GM21381 (cell line): ENCODE data around the gene RFT1.

ENCODE experiments used
- ATAC-seq: cut with Tn5 transposase; IDR thresholded peaks from one replicate; pipeline ENCODE4 v1.9.1; 2021; ENCODE audit warnings: mild to moderate bottlenecking, moderate library complexity; ENCODE audit not compliant: unreplicated experiment

RFT1 gene

DNA sequence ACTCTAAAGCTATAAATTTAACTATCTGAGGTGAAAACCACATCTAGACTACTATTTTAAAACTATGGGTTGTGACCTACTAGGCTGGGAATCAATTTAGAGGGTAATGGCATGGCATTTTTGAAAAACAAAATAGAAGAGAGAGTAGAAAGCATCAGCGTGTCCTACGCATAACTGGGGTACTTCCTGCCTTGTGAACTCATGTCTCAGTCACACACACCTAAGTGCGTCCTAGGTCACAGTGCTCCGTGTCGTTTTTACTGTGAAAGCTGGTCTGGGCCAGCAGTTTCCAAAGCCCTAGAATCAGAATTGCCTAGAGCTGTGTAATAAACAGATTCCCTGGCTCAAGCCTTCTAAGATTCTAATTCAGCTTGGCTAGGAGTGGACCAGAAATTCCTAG is 32.3 kb downstream of the RFT1 start:
- no peak for ATAC-seq

GRCh38 chr3:53092942-53093341 is 37.3 kb downstream of the RFT1 start:
- ATAC-seq = no peak

DNA sequence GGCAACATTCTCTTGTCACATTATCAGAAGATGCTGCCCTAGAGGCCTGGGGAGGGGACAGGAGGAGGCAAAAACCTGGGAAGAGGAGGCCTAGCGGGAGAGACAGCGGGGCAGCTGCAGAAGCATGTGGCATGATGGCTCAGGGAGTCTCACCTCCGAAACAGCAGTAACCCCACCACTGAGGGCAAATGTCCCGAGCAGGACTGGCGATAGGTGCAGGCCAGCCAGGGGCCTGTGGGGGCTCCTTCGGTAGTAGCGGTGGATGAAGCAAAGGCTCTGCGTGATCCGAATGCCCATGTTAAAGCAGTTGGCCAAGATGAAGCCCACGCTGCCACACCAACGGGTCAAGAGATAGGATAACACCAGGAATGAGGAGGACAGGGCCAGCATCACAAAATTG is 38.0 kb downstream of the RFT1 start:
- no peak for ATAC-seq

- ATAC-seq = no peak
Observed at GRCh38 chr3:53091011-53091410, 39.2 kb downstream of the RFT1 start.

- no peak for ATAC-seq
Observed at GRCh38 chr3:53089511-53089910, 40.7 kb downstream of the RFT1 start.

- ATAC-seq = no peak
Observed at GRCh38 chr3:53085476-53085875, 44.8 kb downstream of the RFT1 start.

DNA sequence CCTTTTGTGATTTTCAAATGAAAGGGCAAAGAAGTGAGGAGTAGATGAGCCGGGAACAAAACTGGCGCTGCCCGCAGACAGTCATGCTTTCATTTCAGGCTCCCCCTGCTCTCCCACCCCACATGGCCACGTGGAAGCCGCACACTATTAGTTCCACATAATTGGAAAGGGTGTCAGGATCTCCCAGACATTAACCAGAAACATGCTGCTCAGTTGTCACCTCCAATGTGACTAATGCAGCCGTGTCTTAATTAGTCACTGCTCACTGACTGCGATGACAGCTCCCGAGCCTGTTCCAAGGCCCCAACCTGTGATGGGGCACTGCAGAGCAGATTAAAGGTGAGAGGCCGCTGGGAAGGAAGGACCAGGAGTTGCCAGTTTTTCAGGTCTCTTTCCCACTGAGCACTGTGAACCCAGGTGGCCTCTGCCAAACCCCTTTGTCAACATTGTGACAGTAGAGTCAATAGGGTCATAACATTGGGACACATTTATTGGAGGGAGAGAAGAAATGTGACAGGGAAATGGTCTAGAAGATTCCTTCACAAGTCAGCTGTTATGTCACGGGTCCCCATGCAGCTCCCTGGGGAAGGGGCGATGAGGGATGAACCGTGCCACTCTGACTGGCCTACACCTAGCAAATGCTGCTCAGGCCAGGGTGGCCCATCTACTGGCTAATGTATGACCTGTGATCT is 45.8 kb downstream of the RFT1 start:
- ATAC-seq = no peak

- ATAC-seq = no peak
Observed at GRCh38 chr3:53083949-53084309, 46.3 kb downstream of the RFT1 start.

DNA sequence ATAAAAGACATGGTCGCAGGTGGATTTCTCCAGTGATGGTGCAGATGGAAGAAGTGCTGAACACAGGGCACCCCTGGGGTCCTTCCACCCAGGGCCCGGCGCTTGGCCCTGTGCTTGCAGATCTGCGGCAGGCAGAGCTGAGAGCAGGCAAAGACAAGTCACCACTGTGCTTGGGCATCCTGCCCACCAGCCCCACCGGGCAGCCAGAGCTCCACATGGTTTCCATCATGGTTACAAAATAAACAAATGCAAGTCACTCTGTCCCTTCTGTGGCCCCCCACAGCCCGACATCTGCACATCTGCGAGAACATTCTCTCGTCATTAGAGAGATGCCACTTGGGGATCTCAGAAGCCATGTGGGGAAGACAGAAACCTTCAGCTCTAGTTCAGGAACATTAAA is 46.7 kb downstream of the RFT1 start:
- no peak for ATAC-seq

- ATAC-seq = no peak
Observed at GRCh38 chr3:53082736-53083135, 47.5 kb downstream of the RFT1 start.

GRCh38 chr3:53081318-53081717 is 48.9 kb downstream of the RFT1 start:
- no peak for ATAC-seq

DNA sequence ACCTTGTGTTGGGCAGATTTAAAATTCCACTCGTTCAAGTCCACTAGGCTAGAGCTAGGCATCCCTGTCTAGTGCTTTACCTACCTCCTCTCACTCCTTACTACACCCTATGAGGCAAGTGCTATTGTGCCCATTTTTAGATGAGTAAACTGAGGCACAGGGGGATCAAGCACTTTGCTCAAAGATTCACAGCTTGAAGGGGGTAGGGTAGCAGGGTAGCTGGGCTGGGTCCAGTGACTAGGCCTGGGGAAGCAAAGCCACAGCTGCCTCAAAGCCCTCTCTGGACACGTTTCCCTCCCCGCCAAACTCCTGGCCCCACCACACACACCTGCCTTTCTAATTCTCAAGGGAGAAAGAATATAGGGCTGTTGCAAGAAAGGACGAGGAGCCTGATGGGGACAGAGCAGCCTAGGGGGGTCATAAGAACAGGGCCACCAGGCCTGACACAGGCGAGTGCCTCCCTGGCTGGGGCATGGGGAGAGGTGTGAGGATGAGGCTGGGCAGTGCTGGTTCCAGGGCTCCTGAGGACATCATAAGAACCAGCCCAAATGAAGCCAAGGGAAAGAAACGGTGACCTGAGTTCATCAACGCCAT is 49.5 kb downstream of the RFT1 start:
- ATAC-seq = no peak

DNA sequence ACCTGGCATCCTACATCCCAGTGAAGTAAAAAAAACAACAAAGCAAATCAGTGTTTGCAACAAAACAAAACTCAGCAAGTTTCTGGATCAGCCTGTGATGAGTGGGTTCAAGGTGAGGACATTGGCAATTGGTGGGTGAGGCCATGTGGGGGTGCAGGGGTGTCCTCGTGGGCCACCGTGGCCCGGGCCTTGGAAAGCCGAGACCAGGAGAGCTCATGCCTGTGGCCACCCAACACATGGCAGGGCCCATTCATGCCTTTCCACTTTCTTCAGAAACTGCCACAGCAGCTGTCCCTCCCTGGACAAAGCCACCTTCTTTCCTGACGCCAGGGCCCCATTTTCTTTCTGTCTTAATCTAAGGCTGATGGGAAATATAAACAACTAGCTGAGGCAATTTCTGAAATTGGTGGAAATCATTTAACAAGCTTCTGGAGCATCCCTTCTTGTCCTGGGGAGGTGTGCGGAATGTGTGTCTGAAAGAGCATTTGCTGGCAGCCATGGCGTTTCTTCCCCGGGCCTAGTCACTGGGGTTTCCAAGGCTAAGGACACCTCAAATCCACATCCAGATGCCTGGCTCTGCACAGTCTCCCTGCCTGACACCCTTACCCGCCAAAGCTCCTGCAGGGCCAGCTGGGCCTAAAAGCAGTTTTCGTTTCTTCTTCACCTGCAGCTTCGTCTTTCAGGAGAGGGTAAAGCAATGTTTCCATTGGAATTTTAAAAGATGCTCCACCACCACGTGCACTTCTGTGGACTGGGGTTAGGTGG is 50.3 kb downstream of the RFT1 start:
- ATAC-seq = no peak

DNA sequence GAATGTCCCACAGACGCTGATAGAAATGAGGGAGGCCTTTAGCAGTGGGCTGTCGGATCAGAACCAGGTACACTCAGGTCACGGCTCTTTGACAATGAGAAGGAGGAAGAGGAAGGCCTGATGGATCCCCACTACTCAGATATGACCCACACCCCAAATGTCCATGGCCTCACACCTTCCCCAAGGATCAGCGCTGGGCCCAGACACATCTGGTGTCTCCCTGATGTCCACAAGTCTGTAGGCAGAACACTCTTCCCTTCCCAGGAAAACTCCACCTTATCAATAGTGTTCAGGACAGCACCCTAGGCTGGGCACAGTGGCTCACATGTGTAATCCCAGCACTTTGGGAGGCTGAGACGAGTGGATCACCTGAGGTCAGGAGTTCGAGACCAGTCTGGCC is 51.1 kb downstream of the RFT1 start:
- no peak for ATAC-seq

DNA sequence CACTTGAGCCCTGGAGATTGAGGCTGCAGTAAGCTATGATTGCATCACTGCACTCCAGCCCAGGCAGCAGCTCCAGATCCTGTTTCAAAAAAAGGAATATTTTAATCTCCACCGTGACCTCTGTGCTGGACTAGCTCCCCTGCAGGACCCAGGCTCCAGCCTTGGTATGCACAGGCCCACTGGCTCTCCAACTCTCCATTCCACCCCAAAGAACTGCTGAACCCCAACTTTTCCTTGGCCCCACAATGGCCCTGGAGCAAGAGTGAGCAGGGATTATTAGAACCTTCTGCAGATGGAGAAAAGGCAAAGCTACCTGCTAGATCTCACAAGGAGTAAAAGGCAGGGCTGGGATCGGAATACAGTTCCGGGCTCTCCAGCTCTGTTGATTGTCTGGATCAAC is 51.6 kb downstream of the RFT1 start:
- ATAC-seq = no peak

DNA sequence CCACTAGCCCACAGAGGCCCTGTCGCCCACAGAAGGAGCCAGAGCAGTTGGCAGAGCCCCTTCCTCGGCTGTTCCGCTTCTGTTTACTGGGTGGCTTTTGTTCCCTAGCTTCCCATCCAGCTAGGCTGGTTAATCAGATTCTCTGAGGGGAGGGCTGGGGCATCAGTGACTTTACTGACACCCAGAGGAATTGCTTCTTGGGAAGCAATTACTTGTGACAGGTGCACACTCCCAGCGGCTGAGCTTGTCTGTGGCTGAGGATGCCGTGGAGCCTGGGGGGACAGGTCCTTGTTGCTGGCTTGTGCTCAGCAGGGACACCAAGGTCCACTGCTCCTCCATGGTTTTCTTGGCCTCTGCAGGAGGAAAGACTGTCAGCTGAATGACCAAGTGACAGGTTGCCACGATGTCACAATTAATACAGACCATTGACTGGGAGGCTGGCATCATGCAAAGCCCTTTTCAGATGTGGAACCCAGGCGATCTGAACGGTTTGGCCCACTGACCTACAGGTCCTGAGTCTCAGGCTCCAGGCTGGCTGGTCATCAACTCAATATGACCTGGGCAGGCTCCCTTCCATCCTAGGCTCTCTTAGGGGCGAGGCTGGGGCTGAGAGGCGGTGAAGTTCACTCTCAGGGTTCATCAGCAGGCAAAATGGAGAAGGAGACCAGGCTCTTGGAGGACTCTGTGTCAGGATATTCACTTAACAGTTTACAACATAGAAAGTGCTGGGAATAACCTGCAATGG is 52.6 kb downstream of the RFT1 start:
- no peak for ATAC-seq

GRCh38 chr3:53075743-53076140 is 54.5 kb downstream of the RFT1 start:
- no peak for ATAC-seq

DNA sequence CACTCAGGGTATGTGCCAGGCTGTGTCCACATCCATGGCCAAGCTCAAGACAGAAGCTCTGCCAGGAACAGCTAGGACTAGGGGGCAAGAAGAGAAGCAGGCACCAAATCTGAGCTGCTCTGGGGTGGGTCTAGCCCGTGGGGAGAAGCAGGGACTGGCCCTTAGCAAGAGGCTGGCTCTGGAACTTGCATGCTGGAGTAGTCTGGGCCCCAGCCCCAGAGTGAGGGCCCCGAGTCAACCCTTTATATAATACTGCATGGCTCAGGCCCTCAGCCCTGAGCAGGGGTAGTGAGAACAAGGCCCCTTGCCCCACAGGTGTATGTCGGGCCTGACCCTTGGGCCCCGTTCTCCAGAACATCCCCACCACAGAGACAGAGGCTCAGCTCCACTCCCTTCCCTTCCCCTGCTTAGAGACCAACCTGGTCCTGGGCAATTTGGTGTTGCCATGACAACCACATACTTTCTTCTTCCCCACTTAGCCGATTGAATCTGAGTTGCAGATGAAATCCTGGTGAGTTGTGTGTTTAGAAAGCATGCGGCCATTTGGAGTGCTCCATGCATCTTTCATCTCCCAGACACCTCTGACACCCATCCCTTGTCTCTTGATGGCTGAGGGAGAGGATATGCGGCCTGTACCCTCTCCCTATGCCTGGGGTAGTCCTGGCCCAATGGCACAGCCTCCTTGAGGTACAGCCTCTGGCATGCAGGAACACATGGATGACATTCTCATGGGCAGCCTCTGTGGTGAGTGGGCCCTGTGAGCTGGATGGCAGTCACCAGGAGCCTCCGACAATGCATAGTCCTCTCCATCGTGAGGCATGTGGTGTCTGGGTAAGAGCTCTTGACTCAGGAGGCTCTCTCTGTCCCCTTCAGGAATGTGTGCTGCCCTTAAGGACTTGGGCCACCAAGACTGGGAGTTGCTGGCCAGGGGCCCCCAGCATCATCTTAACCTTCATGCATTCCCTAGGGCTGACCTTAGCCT is 55.2 kb downstream of the RFT1 start:
- no peak for ATAC-seq

DNA sequence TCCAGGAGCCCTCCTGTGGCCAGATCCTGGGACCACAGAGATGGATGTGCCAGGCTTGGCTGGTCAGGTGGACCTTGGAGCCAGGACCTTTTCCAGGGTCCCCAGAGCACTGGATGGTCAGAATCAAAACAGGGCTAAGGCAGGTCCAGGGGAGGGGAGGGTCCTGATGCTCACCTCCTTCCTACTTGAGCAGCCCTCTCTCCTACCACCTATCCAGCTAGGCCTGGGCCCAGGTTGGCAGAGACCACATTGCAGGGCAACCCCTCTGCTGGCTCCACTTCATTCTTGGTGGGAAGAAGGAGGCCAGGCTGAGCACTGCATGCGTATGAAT is 55.9 kb downstream of the RFT1 start:
- ATAC-seq = no peak

DNA sequence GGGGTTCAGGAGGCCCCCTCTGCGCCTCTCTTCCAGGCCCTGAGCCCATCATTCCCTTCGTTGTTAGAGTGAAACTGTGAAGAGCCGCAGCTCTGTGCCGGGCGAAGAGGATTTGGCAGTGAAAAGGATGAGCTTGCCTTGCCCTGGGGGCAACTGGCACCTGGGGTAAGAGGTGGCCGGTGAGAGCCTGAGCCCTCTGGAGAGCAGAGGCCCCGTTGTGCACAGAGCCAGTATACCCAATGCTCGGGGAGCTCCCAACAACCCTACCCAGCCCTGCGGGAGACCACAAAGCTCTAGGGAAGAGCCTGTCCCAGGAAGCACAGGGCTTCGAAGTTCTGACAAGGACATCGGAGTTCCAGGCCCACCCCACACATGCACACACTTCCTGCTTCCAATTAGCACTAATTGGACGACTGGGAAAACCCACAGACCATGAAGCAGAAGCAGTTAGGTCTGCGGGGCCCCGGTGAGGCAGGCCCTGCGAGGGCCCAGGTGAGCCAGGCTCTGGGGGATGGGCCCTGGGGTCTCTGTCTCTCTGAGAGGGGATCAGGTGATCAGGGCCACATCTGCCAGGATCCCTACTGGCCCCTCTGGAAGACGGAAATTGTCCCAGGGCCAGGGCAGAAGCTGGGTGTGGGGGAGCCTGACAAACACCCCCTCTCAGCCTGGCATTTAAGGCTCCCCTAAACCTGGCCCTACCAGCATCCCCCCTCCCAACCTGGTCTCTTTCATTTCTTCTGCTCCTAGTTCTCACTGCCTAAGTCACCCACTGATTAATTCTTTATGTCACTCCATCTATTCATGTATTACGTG is 56.5 kb downstream of the RFT1 start:
- ATAC-seq = no peak
